Upper lobe of right lung (tissue), 1 donor: ENCODE measurements around the gene TAMALIN. TPM values are rescaled to one million over a fixed set of nuclear protein-coding genes. Genes with fewer than 3 reads are reported as not detected.
A peak's percentile ranks its signal among the peaks of the same experiment; 100 is the strongest.

Experiments
- ATAC-seq: fragments of 200-7000 bp; cut with Tn5 transposase; one replicate; pipeline ENCODE4 v1.9.1; 2020; ENCODE audit warnings: mild to moderate bottlenecking, moderate library complexity
- DNase-seq: peaks from one replicate; pipeline ENCODE4 v3.0.0-alpha.2; 2020
- H3K27ac ChIP-seq: fragments of 200-600 bp; one replicate; pipeline ENCODE4 v1.8.0; 2022
- H3K27me3 ChIP-seq: fragments of 200-600 bp; one replicate; pipeline ENCODE4 v1.8.0; 2022; ENCODE audit warnings: mild to moderate bottlenecking
- H3K36me3 ChIP-seq: fragments of 200-600 bp; one replicate; pipeline ENCODE4 v1.8.0; 2022
- H3K4me1 ChIP-seq: fragments of 200-600 bp; one replicate; pipeline ENCODE4 v1.8.0; 2022
- H3K4me3 ChIP-seq: fragments of 200-600 bp; one replicate; pipeline ENCODE4 v1.8.0; 2022; ENCODE audit warnings: mild to moderate bottlenecking
- H3K9me3 ChIP-seq: fragments of 200-600 bp; one replicate; pipeline ENCODE4 v1.8.0; 2022
- intact Hi-C: fragments of 100-400 bp; cut with DNase I; formaldehyde crosslinking; loops from one replicate; pipeline ENCODE4 v1.11.0; 2022
- total RNA-seq: library from RNA; stranded (reverse); fragmentation: NEBNext Ultra II Directional; extraction: Animal tissue kit (Norgen Biotek cat#: 25700); gene quantifications from one replicate; pipeline ENCODE4 v1.2.1, GENCODE V29; 2021
- TF ChIP-seq, protein P1 (sequence below): fragments of 200-600 bp; IDR thresholded peaks from one replicate; pipeline ENCODE4 v1.8.0; 2022; ENCODE audit warnings: antibody characterized with exemption
- donor health status: DM: no; HTN: yes; CAD: no; lungs with severe emphysema.

The TAMALIN gene
- total RNA-seq, 1 donor from 2014 or later: 199 TPM

DNA sequence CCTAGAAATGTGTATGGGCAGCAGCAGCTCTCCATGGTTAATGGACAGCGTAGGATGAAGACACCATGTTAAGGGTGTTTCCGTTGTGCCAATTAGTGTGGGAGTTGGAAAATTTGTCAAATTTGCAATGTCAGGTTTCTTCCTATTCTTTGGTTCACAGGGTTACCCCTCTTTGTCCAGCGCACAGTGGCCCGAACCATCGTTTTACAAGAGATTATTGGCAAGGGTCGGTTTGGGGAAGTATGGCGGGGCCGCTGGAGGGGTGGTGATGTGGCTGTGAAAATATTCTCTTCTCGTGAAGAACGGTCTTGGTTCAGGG is 26.0 kb upstream of the TAMALIN start:
- Histone ChIP-seq H3K27me3 (no peaks in the 10 kb centered on the region), H3K4me3 (no peak overlapping the region), H3K27ac (no peak overlapping the region), H3K4me1 (peaks cover 23% of the 10 kb centered on the region), H3K9me3 (no peaks in the 10 kb centered on the region), H3K36me3 (peaks cover 73% of the 10 kb centered on the region)
- ATAC-seq: no peak
- intact Hi-C loops: no loop called here
- TF ChIP-seq, protein P1, sequence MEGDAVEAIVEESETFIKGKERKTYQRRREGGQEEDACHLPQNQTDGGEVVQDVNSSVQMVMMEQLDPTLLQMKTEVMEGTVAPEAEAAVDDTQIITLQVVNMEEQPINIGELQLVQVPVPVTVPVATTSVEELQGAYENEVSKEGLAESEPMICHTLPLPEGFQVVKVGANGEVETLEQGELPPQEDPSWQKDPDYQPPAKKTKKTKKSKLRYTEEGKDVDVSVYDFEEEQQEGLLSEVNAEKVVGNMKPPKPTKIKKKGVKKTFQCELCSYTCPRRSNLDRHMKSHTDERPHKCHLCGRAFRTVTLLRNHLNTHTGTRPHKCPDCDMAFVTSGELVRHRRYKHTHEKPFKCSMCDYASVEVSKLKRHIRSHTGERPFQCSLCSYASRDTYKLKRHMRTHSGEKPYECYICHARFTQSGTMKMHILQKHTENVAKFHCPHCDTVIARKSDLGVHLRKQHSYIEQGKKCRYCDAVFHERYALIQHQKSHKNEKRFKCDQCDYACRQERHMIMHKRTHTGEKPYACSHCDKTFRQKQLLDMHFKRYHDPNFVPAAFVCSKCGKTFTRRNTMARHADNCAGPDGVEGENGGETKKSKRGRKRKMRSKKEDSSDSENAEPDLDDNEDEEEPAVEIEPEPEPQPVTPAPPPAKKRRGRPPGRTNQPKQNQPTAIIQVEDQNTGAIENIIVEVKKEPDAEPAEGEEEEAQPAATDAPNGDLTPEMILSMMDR: no peak
- no peak for DNase-seq

DNA sequence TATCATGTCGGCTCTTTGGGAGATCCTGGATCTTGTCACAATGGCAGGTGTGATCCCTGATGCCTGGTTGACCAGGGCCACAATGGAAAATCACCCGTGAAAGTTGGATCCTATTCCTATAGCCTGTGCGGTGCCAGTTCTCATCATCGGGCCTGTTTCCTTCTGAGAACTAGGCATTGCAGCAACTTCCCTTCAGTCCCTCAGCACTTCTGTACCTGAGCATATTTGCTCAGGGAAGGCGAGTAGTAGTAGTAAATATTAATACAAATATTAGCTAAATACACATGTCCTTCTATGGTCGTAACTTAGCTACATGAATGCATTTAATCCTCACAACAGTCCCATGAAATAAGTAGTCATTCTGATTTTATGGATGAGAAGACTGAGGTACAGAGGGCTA is 22.1 kb upstream of the TAMALIN start:
- Histone ChIP-seq H3K27me3 (no peaks in the 10 kb centered on the region), H3K9me3 (no peaks in the 10 kb centered on the region), H3K4me1 (peaks cover 6% of the 10 kb centered on the region), H3K27ac (no peak overlapping the region), H3K36me3 (peaks cover 82% of the 10 kb centered on the region), H3K4me3 (no peak overlapping the region)
- no peak for DNase-seq
- peak; percentile 66 for ATAC-seq
- TF ChIP-seq, protein P1: no peak
- intact Hi-C loops: no loop called here

DNA sequence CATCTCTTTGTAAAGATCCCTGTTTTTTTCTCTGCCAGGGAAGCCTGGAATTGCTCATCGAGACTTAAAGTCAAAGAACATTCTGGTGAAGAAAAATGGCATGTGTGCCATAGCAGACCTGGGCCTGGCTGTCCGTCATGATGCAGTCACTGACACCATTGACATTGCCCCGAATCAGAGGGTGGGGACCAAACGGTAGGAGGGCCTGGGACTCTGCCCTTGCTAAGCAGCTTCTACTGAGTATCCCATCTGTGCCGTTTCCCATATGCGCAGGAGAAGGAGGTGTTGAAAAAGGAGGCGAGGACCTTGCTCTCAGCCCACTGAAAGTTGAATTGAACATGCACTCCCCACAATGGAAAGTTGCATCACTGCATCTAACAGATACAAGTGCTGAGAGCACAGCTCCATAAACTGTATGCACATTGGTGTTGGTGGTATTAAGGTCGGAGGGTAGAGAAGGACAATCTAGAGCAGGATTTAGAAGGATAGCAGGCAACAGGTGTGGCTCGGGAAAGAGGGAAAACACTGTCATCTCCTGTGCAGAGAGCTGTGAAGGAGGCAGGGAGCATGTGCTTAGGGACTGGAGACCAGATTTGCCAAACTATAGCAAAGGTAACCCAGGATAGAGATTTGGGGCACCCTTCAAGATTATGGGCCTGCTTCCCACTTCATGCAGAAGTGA is 21.5 kb upstream of the TAMALIN start:
- H3K27ac ChIP-seq: no peak overlapping the region
- no peaks in the 10 kb centered on the region for H3K9me3 ChIP-seq
- ATAC-seq (no peak), DNase-seq (no peak)
- H3K36me3 ChIP-seq: peaks cover 82% of the 10 kb centered on the region
- H3K4me1 ChIP-seq: no peaks in the 10 kb centered on the region
- H3K4me3 ChIP-seq: no peak overlapping the region
- H3K27me3 ChIP-seq: no peaks in the 10 kb centered on the region
- TF ChIP-seq, protein P1: no peak
- intact Hi-C loops: no loop called here

DNA sequence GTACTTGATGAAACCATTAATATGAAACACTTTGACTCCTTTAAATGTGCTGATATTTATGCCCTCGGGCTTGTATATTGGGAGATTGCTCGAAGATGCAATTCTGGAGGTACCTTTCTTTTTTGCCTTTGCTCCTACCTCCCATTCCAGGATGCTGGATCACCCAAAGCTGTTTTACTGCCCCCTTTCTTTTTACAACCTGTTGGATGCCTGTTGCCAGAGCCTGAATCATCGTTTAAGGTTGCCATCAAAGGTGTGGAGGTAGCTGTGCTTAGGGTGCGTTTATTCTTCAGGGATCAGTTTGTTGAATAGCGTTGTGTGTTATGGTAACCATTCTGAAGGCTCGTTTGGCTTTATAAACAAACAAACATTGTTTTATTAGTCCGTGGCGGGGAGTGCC is 19.9 kb upstream of the TAMALIN start:
- intact Hi-C loops: no loop called here
- DNase-seq: no peak
- Histone ChIP-seq H3K27me3 (no peaks in the 10 kb centered on the region), H3K9me3 (no peaks in the 10 kb centered on the region), H3K36me3 (peaks cover 82% of the 10 kb centered on the region), H3K4me1 (no peaks in the 10 kb centered on the region), H3K4me3 (no peak overlapping the region), H3K27ac (no peak overlapping the region)
- TF ChIP-seq, protein P1: no peak
- no peak for ATAC-seq

DNA sequence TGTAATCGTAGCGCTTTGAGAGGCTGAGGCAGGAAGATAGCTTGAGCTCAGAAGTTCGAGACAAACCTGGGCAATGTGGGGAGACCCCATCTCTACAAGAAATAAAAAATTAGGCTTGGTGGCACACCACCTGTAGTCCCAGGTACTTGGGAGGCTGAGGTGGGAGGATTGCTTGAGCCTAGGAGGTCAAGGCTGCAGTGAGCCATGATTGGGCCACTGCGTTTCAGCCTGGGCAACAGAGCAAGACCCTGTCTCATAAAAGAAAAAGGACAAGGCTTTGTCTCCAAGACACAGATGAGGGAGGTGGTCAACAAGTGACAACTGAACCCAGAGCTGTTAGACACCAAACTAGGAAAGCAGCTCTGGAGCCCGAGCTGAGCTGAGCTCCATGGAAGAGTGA is 14.5 kb upstream of the TAMALIN start:
- Histone ChIP-seq H3K4me1 (no peaks in the 10 kb centered on the region), H3K27me3 (no peaks in the 10 kb centered on the region), H3K9me3 (no peaks in the 10 kb centered on the region), H3K27ac (no peak overlapping the region), H3K36me3 (peaks cover 55% of the 10 kb centered on the region), H3K4me3 (no peak overlapping the region)
- DNase-seq: no peak
- TF ChIP-seq, protein P1: no peak
- intact Hi-C loops: no loop called here
- no peak for ATAC-seq

DNA sequence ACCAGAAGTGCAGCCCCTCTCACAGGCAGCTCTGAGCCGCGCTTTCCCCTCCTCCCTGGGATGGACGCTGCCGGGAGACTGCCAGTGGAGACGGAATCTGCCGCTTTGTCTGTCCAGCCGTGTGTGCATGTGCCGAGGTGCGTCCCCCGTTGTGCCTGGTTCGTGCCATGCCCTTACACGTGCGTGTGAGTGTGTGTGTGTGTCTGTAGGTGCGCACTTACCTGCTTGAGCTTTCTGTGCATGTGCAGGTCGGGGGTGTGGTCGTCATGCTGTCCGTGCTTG is 12.3 kb upstream of the TAMALIN start:
- TF ChIP-seq, protein P1: no peak

More for the DNA sequence above, 12.3 kb upstream of the TAMALIN start:
- Histone ChIP-seq H3K4me1 (no peaks in the 10 kb centered on the region), H3K4me3 (no peak overlapping the region), H3K36me3 (peaks cover 37% of the 10 kb centered on the region), H3K27me3 (no peaks in the 10 kb centered on the region), H3K27ac (no peak overlapping the region), H3K9me3 (no peaks in the 10 kb centered on the region)
- ATAC-seq: no peak
- no peak for DNase-seq
- intact Hi-C loops: no loop called here
